Stimulated activated CD4-positive, alpha-beta T cell treated with anti-CD3 and anti-CD28 coated beads, Interleukin-1b, Interleukin-23, amount 100 ng/mL, for 48 hours (primary cell): ENCODE results near the gene SND1.

Experiments
- DNase-seq: peaks from one replicate; pipeline ENCODE4 v3.0.0-alpha.2; 2020

SND1 gene

GRCh38 chr7:128128401-128128800 lies 476.4 kb downstream of the SND1 start:
- no peak for DNase-seq

- no peak for DNase-seq
Observed at GRCh38 chr7:128129224-128129864, 477.4 kb downstream of the SND1 start.

- DNase-seq, result no peak
Observed at GRCh38 chr7:128131115-128131514, 479.1 kb downstream of the SND1 start.

- no peak for DNase-seq
Observed at GRCh38 chr7:128131731-128132130, 479.7 kb downstream of the SND1 start.

- DNase-seq, result no peak
Observed at GRCh38 chr7:128132426-128133069, 480.6 kb downstream of the SND1 start.

GRCh38 chr7:128135159-128135514 lies 483.1 kb downstream of the SND1 start:
- DNase-seq, result no peak

- peak; percentile 58 for DNase-seq
Observed at GRCh38 chr7:128135515-128136214, 483.7 kb downstream of the SND1 start.

- no peak for DNase-seq
Observed at GRCh38 chr7:128136215-128136597, 484.2 kb downstream of the SND1 start.

GRCh38 chr7:128137181-128137580 lies 485.2 kb downstream of the SND1 start:
- no peak for DNase-seq

GRCh38 chr7:128139406-128139805 lies 487.4 kb downstream of the SND1 start:
- DNase-seq, result no peak

GRCh38 chr7:128141683-128142195 lies 489.7 kb downstream of the SND1 start:
- DNase-seq, result no peak
